H1 (cell line): Measurements from ENCODE around the gene RPP25. TPM values are rescaled to one million over a fixed set of nuclear protein-coding genes. Genes with fewer than 3 reads are reported as not detected.
A peak's percentile ranks its signal among the peaks of the same experiment; 100 is the strongest.

Source experiments
- CTCF ChIA-PET: fragments of 300-600 bp; sonication (Branson Sonifier 250); formaldehyde crosslinking; loops from one replicate; lab custom pipeline; 2021; ENCODE audit not compliant: partially characterized antibody; lab: Charles Lee
- POLR2A ChIA-PET: fragments of 300-600 bp; sonication (Branson Sonifier 250); formaldehyde crosslinking; loops from one replicate; lab custom pipeline; 2021; ENCODE audit warnings: inconsistent platforms; ENCODE audit not compliant: partially characterized antibody; lab: Charles Lee
- DNase-seq, 2 experiments: peaks; one replicate each; pipeline versions ENCODE4 v3.0.0 to v3.0.0-alpha.2; 2010 to 2022; ENCODE audit warnings: low spot score in 2 of 2, low read depth in 1 of 2, mixed read lengths in 1 of 2
- FAIRE-seq: peaks from 2 replicates; lab custom pipeline; 2011; peaks lifted over from hg19 to GRCh38; lab: Jason Lieb, UNC
- H2AFZ ChIP-seq: 2 replicates; pipeline ENCODE4 v1.8.1; 2012; ENCODE audit warnings: low read length, inconsistent platforms
- H2AK5ac ChIP-seq: 2 replicates; pipeline ENCODE4 v1.6.1; 2013; ENCODE audit warnings: low read depth, low read length
- H2BK120ac ChIP-seq: replicated peaks from 2 replicates; pipeline ENCODE3; 2013; ENCODE audit warnings: low read depth, low read length, inconsistent platforms
- H2BK12ac ChIP-seq: 2 replicates; pipeline ENCODE4 v1.6.1; 2013; ENCODE audit warnings: low read depth, low read length
- H2BK15ac ChIP-seq: 2 replicates; pipeline ENCODE4 v1.6.1; 2013; ENCODE audit warnings: low read length
- H2BK20ac ChIP-seq: 2 replicates; pipeline ENCODE4 v1.6.1; 2013; ENCODE audit warnings: low read length
- H2BK5ac ChIP-seq: 2 replicates; pipeline ENCODE4 v1.6.1; 2013; ENCODE audit warnings: low read depth, low read length
- H3K14ac ChIP-seq: 2 replicates; pipeline ENCODE4 v1.6.1; 2013; ENCODE audit warnings: inconsistent platforms; ENCODE audit not compliant: insufficient read length
- H3K18ac ChIP-seq: 2 replicates; pipeline ENCODE4 v1.6.1; 2013; ENCODE audit warnings: low read length; ENCODE audit errors: extremely low read depth
- H3K23ac ChIP-seq: 2 replicates; pipeline ENCODE4 v1.6.1; 2013; ENCODE audit warnings: inconsistent platforms; ENCODE audit not compliant: insufficient read length
- H3K23me2 ChIP-seq: 2 replicates; pipeline ENCODE4 v1.6.1; 2013; ENCODE audit warnings: low read depth, low read length
- H3K27ac ChIP-seq: 2 replicates; pipeline ENCODE4 v1.6.1; 2011; ENCODE audit warnings: low read depth, low read length, inconsistent platforms
- H3K27me3 ChIP-seq, 4 experiments: replicated peaks in 1 of 4; 1 replicate in 1 of 4; 2 replicates in 3 of 4; pipeline versions ENCODE4 v1.6.1 to v1.8.1; 2011 to 2013; ENCODE audit warnings: low read length in 3 of 4, mild to moderate bottlenecking in 3 of 4, inconsistent platforms in 2 of 4, mixed read lengths in 2 of 4, moderate library complexity in 1 of 4; ENCODE audit not compliant: control insufficient read depth in 3 of 4, insufficient read depth in 3 of 4; ENCODE audit errors: extremely low read depth in 1 of 4
- H3K36me3 ChIP-seq, 4 experiments: 2 replicates each; pipeline versions ENCODE4 v1.6.1 to v1.8.1; 2011 to 2013; ENCODE audit warnings: mild to moderate bottlenecking in 4 of 4, low read length in 3 of 4, moderate library complexity in 2 of 4, control low read depth in 1 of 4, inconsistent platforms in 1 of 4; ENCODE audit not compliant: insufficient read depth in 4 of 4, control insufficient read depth in 2 of 4
- H3K4ac ChIP-seq: replicated peaks from 2 replicates; pipeline ENCODE3; 2013; ENCODE audit warnings: low read length, low read depth, mixed read lengths, inconsistent platforms; ENCODE audit not compliant: insufficient read length
- H3K4me1 ChIP-seq, 4 experiments: replicated peaks in 1 of 4; 1 replicate in 1 of 4; 2 replicates in 3 of 4; pipeline versions ENCODE4 v1.6.1 to v1.8.1; 2011 to 2013; ENCODE audit warnings: low read length in 3 of 4, inconsistent platforms in 2 of 4, mixed read lengths in 1 of 4; ENCODE audit not compliant: insufficient read depth in 4 of 4, control insufficient read depth in 3 of 4
- H3K4me2 ChIP-seq, 2 experiments: 2 replicates each; pipeline versions ENCODE4 v1.6.1 to v1.8.1; 2011 to 2013; ENCODE audit warnings: low read depth in 2 of 2, low read length in 2 of 2, control low read depth in 1 of 2, inconsistent platforms in 1 of 2, mild to moderate bottlenecking in 1 of 2; ENCODE audit not compliant: insufficient read depth in 1 of 2
- H3K4me3 ChIP-seq, 4 experiments: fragments of 200-600, 300-600 bp in 1 of 4; sonication (generic), shearing (Covaris generic), sonication (Bioruptor Twin) in 1 of 4; 2 replicates each; pipeline versions ENCODE4 v1.5.1 to v1.8.1; 2011 to 2016; ENCODE audit warnings: low read length in 4 of 4, low read depth in 3 of 4, control low read depth in 2 of 4, inconsistent platforms in 2 of 4, mild to moderate bottlenecking in 2 of 4, mixed read lengths in 1 of 4, moderate library complexity in 1 of 4; ENCODE audit not compliant: insufficient read depth in 2 of 4; ENCODE audit errors: extremely low read depth in 1 of 4
- H3K56ac ChIP-seq: replicated peaks from 2 replicates; pipeline ENCODE3; 2013; ENCODE audit warnings: low read depth, mild to moderate bottlenecking, mixed read lengths, low read length, inconsistent platforms; ENCODE audit not compliant: insufficient read length
- H3K79me1 ChIP-seq: 2 replicates; pipeline ENCODE4 v1.6.1; 2013; ENCODE audit warnings: low read depth, low read length, control low read depth
- H3K79me2 ChIP-seq, 2 experiments: 2 replicates each; pipeline versions ENCODE4 v1.6.1 to v1.8.1; 2012 to 2013; ENCODE audit warnings: low read length in 2 of 2, mild to moderate bottlenecking in 2 of 2, inconsistent platforms in 1 of 2; ENCODE audit not compliant: insufficient read depth in 2 of 2, control insufficient read depth in 1 of 2
- H3K9ac ChIP-seq, 4 experiments: replicated peaks in 1 of 4; 1 replicate in 1 of 4; 2 replicates in 3 of 4; pipeline versions ENCODE4 v1.6.1 to v1.8.1; 2011 to 2013; ENCODE audit warnings: low read depth in 3 of 4, low read length in 3 of 4, control low read depth in 2 of 4, mild to moderate bottlenecking in 2 of 4, moderate library complexity in 2 of 4, inconsistent platforms in 1 of 4; ENCODE audit errors: extremely low read depth in 1 of 4
- H3K9me3 ChIP-seq, 2 experiments: 2 replicates each; pipeline versions ENCODE4 v1.6.1 to v1.8.1; 2012 to 2013; ENCODE audit warnings: mild to moderate bottlenecking in 2 of 2, moderate library complexity in 2 of 2, control low read depth in 1 of 2, inconsistent platforms in 1 of 2, low read depth in 1 of 2, low read length in 1 of 2, mixed read lengths in 1 of 2; ENCODE audit not compliant: insufficient read depth in 2 of 2
- H4K20me1 ChIP-seq, 2 experiments: replicated peaks in 1 of 2; 2 replicates each; pipeline versions ENCODE3 to v1.8.1; 2011 to 2013; ENCODE audit warnings: inconsistent platforms in 2 of 2, low read length in 2 of 2, mild to moderate bottlenecking in 1 of 2; ENCODE audit not compliant: insufficient read depth in 2 of 2, control insufficient read depth in 1 of 2
- H4K5ac ChIP-seq: 2 replicates; pipeline ENCODE4 v1.6.1; 2013; ENCODE audit warnings: low read length, low read depth, mixed read lengths, inconsistent platforms; ENCODE audit not compliant: insufficient read length
- H4K8ac ChIP-seq: 2 replicates; pipeline ENCODE4 v1.8.0; 2013; ENCODE audit warnings: mild to moderate bottlenecking, moderate library complexity, low read length, inconsistent platforms; ENCODE audit not compliant: insufficient read depth; ENCODE audit errors: extremely low read depth
- H4K91ac ChIP-seq: replicated peaks from 2 replicates; pipeline ENCODE3; 2013; ENCODE audit warnings: low read length, mixed read lengths, inconsistent platforms; ENCODE audit not compliant: insufficient read length
- BACH1 ChIP-seq: IDR thresholded peaks from 2 replicates; pipeline ENCODE4 v1.6.1; 2012; ENCODE audit warnings: low read length, improper control_type of control experiment
- CHD2 ChIP-seq: IDR thresholded peaks from 2 replicates; pipeline ENCODE4 v1.6.1; 2012; ENCODE audit warnings: low read length, improper control_type of control experiment
- E2F6 ChIP-seq: IDR thresholded peaks from 2 replicates; pipeline ENCODE4 v1.6.1; 2012; ENCODE audit warnings: inconsistent platforms
- MAX ChIP-seq: IDR thresholded peaks from 2 replicates; pipeline ENCODE4 v1.6.1; 2012; ENCODE audit warnings: inconsistent platforms
- WGBS, 2 experiments: shearing (Covaris generic) in 1 of 2; methylation state at CpG; one replicate each; pipeline versions ENCODE4 v1.1.6 to v1.1.7; 2013 to 2015; ENCODE audit warnings: low lambda C conversion rate in 2 of 2, mixed read lengths in 2 of 2, inconsistent platforms in 1 of 2, low coverage in 1 of 2, missing lambda C conversion rate in 1 of 2; ENCODE audit not compliant: insufficient replicate concordance in 2 of 2, insufficient coverage in 1 of 2, insufficient read length in 1 of 2; ENCODE audit errors: extremely low coverage in 1 of 2, missing lambda C conversion rate in 1 of 2; 5-methylcytosine and 5-hydroxymethylcytosine counted together
- polyA plus RNA-seq, 7 experiments: library from polyadenylated mRNA; depleted of rRNA in 3 of 7; stranded (reverse) in 5 of 7; unstranded in 2 of 7; fragments of >200 nt in 5 of 7; fragments of 200-250 nt in 2 of 7; gene quantifications; 1 replicate in 5 of 7; 2 replicates in 1 of 7; 4 replicates in 1 of 7; pipeline versions ENCODE4 v1.2.1 to v1.2.3, GENCODE V29; 2011 to 2013; ENCODE audit warnings: missing spikeins in 2 of 7, mixed read lengths in 2 of 7
- total RNA-seq: library from RNA; stranded (reverse); fragmentation: NEBNext Ultra II Directional; extraction: Animal tissue kit (Norgen Biotek cat#: 25700); gene quantifications from 2 replicates; pipeline ENCODE4 v1.2.1, GENCODE V29; 2021

Gene RPP25
- total and polyA plus RNA-seq, 2 of the 8 experiments (the other 6 are each of a cell fraction or from before 2014, with no cell fraction given) = 17.4 to 19.8 TPM

GRCh38 chr15:74957476-74958035, 984 bp upstream of the RPP25 start:
- peak overlapping the region; percentile 95 for H3K18ac ChIP-seq
- 0 out of 2 replicates have a peak overlapping the region, but pooled peaks have one; percentile 32 for H2BK20ac ChIP-seq
- peak overlapping the region in 1 of 4 experiments; percentile 25; a peak in 2 of 7 replicates for H3K9ac ChIP-seq
- peaks cover 38% of the 10 kb centered on the region for H3K23me2 ChIP-seq
- peak overlapping the region; percentile 76 for H2BK120ac ChIP-seq
- no peak overlapping the region for H2AK5ac ChIP-seq
- H4K5ac ChIP-seq = peak overlapping the region; percentile 81
- ChIA-PET POLR2A (interaction anchor here (0.8 to 5.7 kb wide), 12 partner anchors 13 to 247 kb away, joined by 3 to 29 read pairs (median 6); partner anchors contain the start of genes C15orf39, COX5A, FAM219B and PPCDC), CTCF (interaction anchor here (0.9 to 4.6 kb wide), 8 partner anchors 11 to 187 kb away, joined by 3 to 20 read pairs (median 4); no protein-coding TSS in a partner anchor)
- WGBS, 2 experiments = 6% methylated on average over 28 of the region's 28 CpGs; no CpG with 5 or more reads in 1 of the 2 experiments
- H2BK5ac ChIP-seq = peak overlapping the region; percentile 85; the same call in 1 of the 2 replicates
- no peak overlapping the region for H2AFZ ChIP-seq
- H4K91ac ChIP-seq = peak overlapping the region; percentile 96
- no peak overlapping the region for H3K23ac ChIP-seq
- H3K79me2 ChIP-seq = peaks cover 0 to 19% of the 10 kb centered on the region in 2 experiments; a peak in 2 of 4 replicates
- peak overlapping the region; percentile 95; the same call in 1 of the 2 replicates for H2BK15ac ChIP-seq
- H4K20me1 ChIP-seq = peaks cover 0 to 2% of the 10 kb centered on the region in 2 experiments
- peak overlapping the region; percentile 20 for H3K4ac ChIP-seq
- no peaks in the 10 kb centered on the region for H3K79me1 ChIP-seq
- peak overlapping the region; percentile 75 for H3K56ac ChIP-seq
- no peaks in the 10 kb centered on the region for H3K36me3 ChIP-seq
- no peak overlapping the region for H3K27ac ChIP-seq
- H3K27me3 ChIP-seq = peaks cover 5 to 36% (median 33%) of the 10 kb centered on the region in 4 experiments
- H3K4me1 ChIP-seq = peaks cover 0 to 22% (median 13%) of the 10 kb centered on the region in 4 experiments; a peak in 6 of 7 replicates
- 0 out of 2 replicates have a peak, but pooled peaks have one; percentile 82 for TF ChIP-seq E2F6
- 0 out of 2 replicates have a peak, but pooled peaks have one; percentile 1 for TF ChIP-seq BACH1
- no peak for TF ChIP-seq CHD2
- peak; percentile 88 for TF ChIP-seq MAX
- H3K14ac ChIP-seq = no peak overlapping the region
- DNase-seq = no peak
- H4K8ac ChIP-seq = peak overlapping the region; percentile 63
- peak overlapping the region; percentile 60 to 77 (median 69) for H3K4me3 ChIP-seq
- peak overlapping the region; percentile 95 to 98 for H3K4me2 ChIP-seq
- peak overlapping the region; percentile 92; the same call in 1 of the 2 replicates for H2BK12ac ChIP-seq
- FAIRE-seq = no peak
- H3K9me3 ChIP-seq = no peaks in the 10 kb centered on the region
